ENCODE results near the gene RSPO1. TPM values are rescaled to one million over a fixed set of nuclear protein-coding genes. Genes with fewer than 3 reads are reported as not detected.

RSPO1 gene
- total and polyA plus RNA-seq, 2 experiments from 2014 or later, result 0.71 to 1.0 TPM

- Histone ChIP-seq H3K4me1 (ENCODE audit: low read depth) (no peaks in the 10 kb centered on the region), H3K4me3 (no peak overlapping the region), H3K27ac (no peak overlapping the region), H3K27me3 (no peaks in the 10 kb centered on the region), H3K9me3 (ENCODE audit: low read depth) (no peaks in the 10 kb centered on the region), H3K36me3 (peaks cover 53% of the 10 kb centered on the region)
- peak in 1 of 2 donors; percentile 22 for DNase-seq (ENCODE audit: low read depth in 1 of 2, low spot score in 1 of 2)
- no peak for TF ChIP-seq CTCF (IDR thresholded peaks at IDR 0.05; ENCODE audit: low read depth, low read length)
Measured at GRCh38 chr1:37575692-37576091, 59.0 kb downstream of the RSPO1 start.

- H3K27me3 ChIP-seq, result no peaks in the 10 kb centered on the region
- no peak for TF ChIP-seq CTCF (IDR thresholded peaks at IDR 0.05; ENCODE audit: low read depth, low read length)
- H3K4me3 ChIP-seq, result no peak overlapping the region
- no peak overlapping the region for H3K27ac ChIP-seq
- H3K36me3 ChIP-seq, result peaks cover 56% of the 10 kb centered on the region
- no peaks in the 10 kb centered on the region for H3K9me3 ChIP-seq (ENCODE audit: low read depth)
- H3K4me1 ChIP-seq (ENCODE audit: low read depth), result no peaks in the 10 kb centered on the region
- peak in 1 of 2 donors; percentile 38 for DNase-seq (ENCODE audit: low read depth in 1 of 2, low spot score in 1 of 2)
Measured at GRCh38 chr1:37574834-37575480, 59.7 kb downstream of the RSPO1 start.

GRCh38 chr1:37570528-37571334, 64.0 kb downstream of the RSPO1 start:
- DNase-seq (ENCODE audit: low read depth in 1 of 2, low spot score in 1 of 2), result no peak
- Histone ChIP-seq H3K27me3 (no peaks in the 10 kb centered on the region), H3K4me3 (no peak overlapping the region), H3K4me1 (ENCODE audit: low read depth) (no peaks in the 10 kb centered on the region), H3K36me3 (peaks cover 80% of the 10 kb centered on the region), H3K9me3 (ENCODE audit: low read depth) (no peaks in the 10 kb centered on the region), H3K27ac (no peak overlapping the region)
- TF ChIP-seq CTCF (IDR thresholded peaks at IDR 0.05; ENCODE audit: low read depth, low read length), result no peak

- Histone ChIP-seq H3K9me3 (ENCODE audit: low read depth) (no peaks in the 10 kb centered on the region), H3K27me3 (no peaks in the 10 kb centered on the region), H3K27ac (peak overlapping the region; percentile 15), H3K36me3 (peaks cover 54% of the 10 kb centered on the region), H3K4me1 (ENCODE audit: low read depth) (no peaks in the 10 kb centered on the region), H3K4me3 (no peak overlapping the region)
- peak in 1 of 2 donors; percentile 21 for DNase-seq (ENCODE audit: low read depth in 1 of 2, low spot score in 1 of 2)
- TF ChIP-seq CTCF (IDR thresholded peaks at IDR 0.05; ENCODE audit: low read depth, low read length), result no peak
Measured at GRCh38 chr1:37567023-37567422, 67.7 kb downstream of the RSPO1 start.

GRCh38 chr1:37564892-37565291, 69.8 kb downstream of the RSPO1 start:
- Histone ChIP-seq H3K27me3 (no peaks in the 10 kb centered on the region), H3K9me3 (ENCODE audit: low read depth) (no peaks in the 10 kb centered on the region), H3K4me3 (no peak overlapping the region), H3K36me3 (peaks cover 44% of the 10 kb centered on the region), H3K27ac (no peak overlapping the region), H3K4me1 (ENCODE audit: low read depth) (no peaks in the 10 kb centered on the region)
- no peak for TF ChIP-seq CTCF (IDR thresholded peaks at IDR 0.05; ENCODE audit: low read depth, low read length)
- no peak for DNase-seq (ENCODE audit: low read depth in 1 of 2, low spot score in 1 of 2)

Data from cardiac muscle cell (in vitro differentiated cells and primary cell).